Suppressor macrophage (primary cell): ENCODE data around the gene OLFM3.

Experiments
- DNase-seq, 4 experiments: peaks; one replicate each; pipeline ENCODE4 v3.0.0-alpha.2; 2020 to 2022

The OLFM3 gene

GRCh38 chr1:101943237-101943636, 53.5 kb downstream of the OLFM3 start:
- no peak for DNase-seq

- DNase-seq: no peak
These were observed 54.1 kb downstream of the OLFM3 start for GRCh38 chr1:101942516-101943193.

- DNase-seq: no peak
These were observed 58.0 kb downstream of the OLFM3 start for GRCh38 chr1:101938681-101939080.

GRCh38 chr1:101929343-101929742, 67.4 kb downstream of the OLFM3 start:
- no peak for DNase-seq

- no peak for DNase-seq
These were observed 67.9 kb downstream of the OLFM3 start for GRCh38 chr1:101928829-101929228.

GRCh38 chr1:101924700-101925099, 72.0 kb downstream of the OLFM3 start:
- no peak for DNase-seq

GRCh38 chr1:101920577-101920976, 76.1 kb downstream of the OLFM3 start:
- DNase-seq: no peak

- no peak for DNase-seq
These were observed 78.4 kb downstream of the OLFM3 start for GRCh38 chr1:101918277-101918676.

- DNase-seq: no peak
These were observed 81.1 kb downstream of the OLFM3 start for GRCh38 chr1:101915597-101915996.

- DNase-seq: no peak
These were observed 82.1 kb downstream of the OLFM3 start for GRCh38 chr1:101914473-101915242.

GRCh38 chr1:101911894-101912293, 84.8 kb downstream of the OLFM3 start:
- DNase-seq: no peak

GRCh38 chr1:101908980-101909379, 87.7 kb downstream of the OLFM3 start:
- no peak for DNase-seq

- DNase-seq: no peak
These were observed 89.5 kb downstream of the OLFM3 start for GRCh38 chr1:101907264-101907663.

GRCh38 chr1:101905283-101905835, 91.4 kb downstream of the OLFM3 start:
- DNase-seq: peak in 1 of 4 experiments; percentile 5

- peak in 1 of 4 experiments; percentile 4 for DNase-seq
These were observed 94.5 kb downstream of the OLFM3 start for GRCh38 chr1:101902199-101902598.

- DNase-seq: peak in 1 of 4 experiments; percentile 3
These were observed 98.6 kb downstream of the OLFM3 start for GRCh38 chr1:101898137-101898536.

GRCh38 chr1:101884621-101885020, 112.1 kb downstream of the OLFM3 start:
- no peak for DNase-seq

- no peak for DNase-seq
These were observed 120.8 kb downstream of the OLFM3 start for GRCh38 chr1:101875891-101876290.

GRCh38 chr1:101873672-101874071, 123.1 kb downstream of the OLFM3 start:
- DNase-seq: no peak

- DNase-seq: no peak
These were observed 136.8 kb downstream of the OLFM3 start for GRCh38 chr1:101859941-101860340.

GRCh38 chr1:101854271-101854670, 142.5 kb downstream of the OLFM3 start:
- no peak for DNase-seq

GRCh38 chr1:101852936-101853335, 143.8 kb downstream of the OLFM3 start:
- no peak for DNase-seq

- DNase-seq: no peak
These were observed 147.4 kb downstream of the OLFM3 start for GRCh38 chr1:101849356-101849755.

- no peak for DNase-seq
These were observed 149.1 kb downstream of the OLFM3 start for GRCh38 chr1:101847626-101848025.
